Activated CD4-positive, alpha-beta T cell treated with anti-CD3 and anti-CD28 coated beads, Interleukin-10, Interleukin-2, amounts not matched to agents 100 ng/mL and 50 ng/mL, durations not matched to agents 16 hours and 8 hours (primary cell): ENCODE data around the gene MED23.
"Not testable (repeated sequence)": the region's sequence is repeated elsewhere in the genome, so short reads cannot be mapped to it uniquely, and the experiment has no call there.

Source experiments
- DNase-seq: peaks from one replicate; pipeline ENCODE4 v3.0.0-alpha.2; 2020

Gene MED23

GRCh38 chr6:131572686-131573415, 55.2 kb downstream of the MED23 start, which contains the start of gene ARG1:
Gene ARG1 (plus strand): TSS chr6:131573226. CDS start chr6:131573283, 57 bp downstream.
- DNase-seq, result no peak

GRCh38 chr6:131568726-131569125, 59.3 kb downstream of the MED23 start:
- DNase-seq, result no peak

- no peak for DNase-seq
Measured at GRCh38 chr6:131565056-131565455, 63.0 kb downstream of the MED23 start.

- no peak for DNase-seq
Measured at GRCh38 chr6:131561925-131562707, 65.9 kb downstream of the MED23 start.

- no peak for DNase-seq
Measured at GRCh38 chr6:131558922-131559321, 69.1 kb downstream of the MED23 start.

GRCh38 chr6:131555992-131556391, 72.0 kb downstream of the MED23 start:
- DNase-seq, result no peak

- no peak for DNase-seq
Measured at GRCh38 chr6:131552572-131552971, 75.5 kb downstream of the MED23 start.

- DNase-seq, result no peak
Measured at GRCh38 chr6:131551902-131552301, 76.1 kb downstream of the MED23 start.

- no peak for DNase-seq
Measured at GRCh38 chr6:131549811-131550210, 78.2 kb downstream of the MED23 start.

- DNase-seq, result no peak
Measured at GRCh38 chr6:131548441-131548840, 79.6 kb downstream of the MED23 start.

GRCh38 chr6:131547488-131547887, 80.6 kb downstream of the MED23 start:
- DNase-seq, result no peak

GRCh38 chr6:131545317-131545716, 82.7 kb downstream of the MED23 start:
- DNase-seq, result no peak

GRCh38 chr6:131538615-131539014, 89.4 kb downstream of the MED23 start:
- not testable (repeated sequence) for DNase-seq

- DNase-seq, result peak; percentile 67
Measured at GRCh38 chr6:131532580-131533039, 95.4 kb downstream of the MED23 start.

GRCh38 chr6:131531681-131532080, 96.4 kb downstream of the MED23 start:
- not testable (repeated sequence) for DNase-seq

GRCh38 chr6:131530936-131531335, 97.1 kb downstream of the MED23 start:
- DNase-seq, result not testable (repeated sequence)

GRCh38 chr6:131524695-131525336, 103.2 kb downstream of the MED23 start:
- DNase-seq, result peak; percentile 13

- no peak for DNase-seq
Measured at GRCh38 chr6:131523988-131524673, 103.9 kb downstream of the MED23 start.
